A549 (cell line): ENCODE results near the gene ZNF586. TPM values are rescaled to one million over a fixed set of nuclear protein-coding genes. Genes with fewer than 3 reads are reported as not detected.
A peak's percentile ranks its signal among the peaks of the same experiment; 100 is the strongest.
"Not testable (repeated sequence)": the region's sequence is repeated elsewhere in the genome, so short reads cannot be mapped to it uniquely, and the experiment has no call there.

Experiments used
- ATAC-seq, 2 experiments: fragments of 200-7000 bp in 1 of 2; fragments of >200 bp in 1 of 2; cut with Nextera tagmentation in 1 of 2; cut with Tn5 transposase in 1 of 2; 3 replicates each; pipeline versions ENCODE4 v1.8.0 to v1.9.1; 2018 to 2020; ENCODE audit warnings: mild to moderate bottlenecking in 1 of 2, moderate library complexity in 1 of 2
- CTCF ChIA-PET: fragments of 300-600 bp; sonication (Branson Sonifier 250); formaldehyde crosslinking; extraction: SDS; loops from one replicate; lab custom pipeline; 2021; ENCODE audit warnings: antibody characterized with exemption, inconsistent platforms; lab: Yijun Ruan, JAX
- POLR2A ChIA-PET: fragments of 350-600 bp; formaldehyde crosslinking; extraction: SDS; loops from one replicate; lab custom pipeline; 2021; ENCODE audit warnings: antibody characterized with exemption, inconsistent platforms; lab: Yijun Ruan, JAX
- DNase-seq, 2 experiments: peaks; one replicate each; pipeline versions ENCODE4 v3.0.0 to v3.0.0-alpha.2; 2011 to 2016; ENCODE audit warnings: low read depth in 1 of 2, low spot score in 1 of 2
- FAIRE-seq: peaks from 2 replicates; lab custom pipeline; 2011; peaks lifted over from hg19 to GRCh38; lab: Jason Lieb, UNC
- H3K27ac ChIP-seq, 2 experiments: fragments of >200 bp; sonication (Bioruptor Twin); formaldehyde crosslinking; 3 replicates each; pipeline ENCODE4 v1.5.1; 2016 to 2017
- H3K4me1 ChIP-seq: fragments of >200 bp; sonication (Bioruptor Twin); formaldehyde crosslinking; 3 replicates; pipeline ENCODE4 v1.6.1; 2016
- H3K4me2 ChIP-seq: fragments of >200 bp; sonication (Bioruptor Twin); formaldehyde crosslinking; 3 replicates; pipeline ENCODE4 v1.6.1; 2016
- H3K4me3 ChIP-seq: fragments of >200 bp; sonication (Bioruptor Twin); formaldehyde crosslinking; 3 replicates; pipeline ENCODE4 v1.5.1; 2016
- H3K9me3 ChIP-seq: fragments of >200 bp; sonication (Bioruptor Twin); formaldehyde crosslinking; 3 replicates; pipeline ENCODE4 v1.6.1; 2016
- CBX2 ChIP-seq: fragments of 200-600 bp; sonication (generic); IDR thresholded peaks from 2 replicates; pipeline ENCODE4 v1.6.1; 2016; ENCODE audit warnings: low read depth, mild to moderate bottlenecking, borderline replicate concordance
- FOSB ChIP-seq: fragments of 250-450 bp; sonication (Bioruptor Pico); IDR thresholded peaks from 2 replicates; pipeline ENCODE4 v1.5.0; 2020; ENCODE audit warnings: mild to moderate bottlenecking, moderate library complexity
- HDAC2 ChIP-seq: fragments of 200-600 bp; sonication (generic); IDR thresholded peaks from 2 replicates; pipeline ENCODE4 v1.6.1; 2016
- HEYL ChIP-seq: fragments of 250-450 bp; sonication (Bioruptor Pico); IDR thresholded peaks from 2 replicates; pipeline ENCODE4 v1.8.0; 2021; ENCODE audit warnings: mild to moderate bottlenecking, moderate library complexity
- HOXA7 ChIP-seq: fragments of 250-450 bp; sonication (Bioruptor Pico); IDR thresholded peaks from 2 replicates; pipeline ENCODE4 v1.5.0; 2020; ENCODE audit warnings: mild to moderate bottlenecking, moderate library complexity
- HOXB5 ChIP-seq: fragments of 250-450 bp; sonication (Bioruptor Pico); IDR thresholded peaks from 2 replicates; pipeline ENCODE4 v1.5.0; 2020; ENCODE audit warnings: mild to moderate bottlenecking, moderate library complexity
- KDM1A ChIP-seq: fragments of 200-600 bp; sonication (generic); IDR thresholded peaks from 2 replicates; pipeline ENCODE4 v1.6.1; 2016; ENCODE audit warnings: low read depth, mild to moderate bottlenecking
- MAFK ChIP-seq: fragments of 450-650 bp; IDR thresholded peaks from 2 replicates; pipeline ENCODE4 v1.6.1; 2014; ENCODE audit not compliant: partially characterized antibody
- MYC ChIP-seq: IDR thresholded peaks from 2 replicates; pipeline ENCODE4 v1.6.1; 2012; ENCODE audit warnings: mild to moderate bottlenecking, inconsistent platforms, low read length, improper control_type of control experiment, borderline replicate concordance
- NR3C1 ChIP-seq: fragments of >200 bp; sonication (Bioruptor Twin); formaldehyde crosslinking; IDR thresholded peaks from 3 replicates; pipeline ENCODE4 v1.6.1; 2017
- PHF8 ChIP-seq: fragments of 200-600 bp; sonication (generic); IDR thresholded peaks from 2 replicates; pipeline ENCODE4 v1.6.1; 2016; ENCODE audit warnings: low read depth, mild to moderate bottlenecking, antibody characterized with exemption, moderate library complexity, borderline replicate concordance
- POLR2A ChIP-seq: IDR thresholded peaks from 2 replicates; pipeline ENCODE4 v1.6.1; 2012; ENCODE audit warnings: mild to moderate bottlenecking, low read length
- POLR2AphosphoS2 ChIP-seq: conservative IDR thresholded peaks from 2 replicates; pipeline ENCODE4 v1.6.1; 2012; ENCODE audit warnings: low read length, improper control_type of control experiment, inconsistent platforms
- SREBF2 ChIP-seq: fragments of 450-650 bp; IDR thresholded peaks from 2 replicates; pipeline ENCODE4 v1.6.1; 2014; ENCODE audit warnings: mild to moderate bottlenecking, moderate library complexity
- TFCP2L1 ChIP-seq: fragments of 250-450 bp; sonication (Bioruptor Pico); IDR thresholded peaks from 2 replicates; pipeline ENCODE4 v1.5.0; 2021; ENCODE audit warnings: mild to moderate bottlenecking
- ZNF302 ChIP-seq: fragments of 250-450 bp; sonication (Bioruptor Pico); IDR thresholded peaks from 2 replicates; pipeline ENCODE4 v1.9.0; 2021; ENCODE audit warnings: inconsistent platforms, mild to moderate bottlenecking, moderate library complexity
- WGBS: methylation state at CpG from one replicate; pipeline ENCODE4 v1.1.6; 2017; ENCODE audit errors: missing lambda C conversion rate; 5-methylcytosine and 5-hydroxymethylcytosine counted together
- polyA plus RNA-seq, 4 experiments: library from polyadenylated mRNA; depleted of rRNA in 3 of 4; stranded (reverse); fragments of >200 nt; fragmentation: RNase III in 1 of 4; extraction: RNeasy Plus Mini Kit Qiagen cat#74134 plus additional on column Dnase treatment in 1 of 4; gene quantifications; 2 replicates in 3 of 4; 3 replicates in 1 of 4; pipeline ENCODE4 v1.2.3, GENCODE V29; 2011 to 2017
- TF ChIP-seq, protein P1 (sequence below): IDR thresholded peaks from 2 replicates; pipeline ENCODE4 v1.6.1; 2012; ENCODE audit warnings: low read depth, borderline replicate concordance
- TF ChIP-seq, protein P2 (sequence below): IDR thresholded peaks from 2 replicates; pipeline ENCODE4 v1.6.1; 2012
- TF ChIP-seq, protein P3 (sequence below): fragments of 150-350 bp; IDR thresholded peaks from 2 replicates; pipeline ENCODE4 v1.6.1; 2014; ENCODE audit warnings: low read depth, mild to moderate bottlenecking, low read length

The ZNF586 gene
- polyA plus RNA-seq, 2 of the 4 experiments (the other 2 are of a cell fraction) = 7.1 to 8.2 TPM

DNA sequence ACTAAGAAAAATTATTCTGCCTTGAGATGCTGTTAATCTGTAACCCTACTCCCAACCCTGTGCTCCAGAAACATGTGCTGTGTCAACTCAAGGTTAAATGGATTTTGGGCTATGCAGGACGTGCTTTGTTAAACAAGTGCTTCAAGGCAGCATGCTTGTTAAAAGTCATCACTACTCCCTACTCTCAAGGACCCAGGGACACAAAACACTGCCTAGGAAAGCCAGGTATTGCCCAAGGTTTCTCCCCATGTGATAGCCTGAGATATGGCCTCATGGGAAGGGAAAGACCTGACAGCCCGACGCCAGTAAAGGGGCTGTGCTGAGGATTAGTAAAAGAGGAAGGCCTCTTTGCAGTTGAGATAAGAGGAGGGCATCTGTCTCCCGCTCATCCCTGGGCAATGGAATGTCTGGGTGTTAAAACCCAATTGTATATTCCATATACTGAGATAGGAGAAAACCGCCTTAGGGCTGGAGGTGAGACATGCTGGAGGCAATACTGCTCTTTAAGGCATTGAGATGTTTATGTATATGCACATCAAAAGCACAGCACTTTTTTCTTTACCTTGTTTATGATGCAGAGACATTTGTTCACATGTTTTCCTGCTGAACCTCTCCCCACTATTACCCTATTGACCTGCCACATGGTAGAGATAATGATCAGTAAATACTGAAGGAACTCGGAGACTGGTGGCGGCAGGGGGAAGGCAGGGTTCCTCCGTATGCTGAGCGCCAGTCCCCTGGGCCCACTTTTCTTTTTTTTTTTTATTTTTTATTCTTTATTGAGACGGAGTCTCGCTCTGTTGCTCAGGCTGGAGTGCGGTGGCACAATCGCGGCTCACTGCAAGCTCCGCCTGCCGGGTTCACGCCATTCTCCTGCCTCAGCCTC lies 41.2 kb downstream of the ZNF586 start:
- H3K4me3 ChIP-seq, DNase-seq, CTCF ChIA-PET, FAIRE-seq, H3K27ac ChIP-seq, H3K4me1 ChIP-seq, H3K4me2 ChIP-seq, ATAC-seq, POLR2A ChIA-PET: not testable (repeated sequence)
- 97% methylated on average over 17 of the region's 17 CpGs for WGBS
- peaks cover 48% of the 10 kb centered on the region for H3K9me3 ChIP-seq

DNA sequence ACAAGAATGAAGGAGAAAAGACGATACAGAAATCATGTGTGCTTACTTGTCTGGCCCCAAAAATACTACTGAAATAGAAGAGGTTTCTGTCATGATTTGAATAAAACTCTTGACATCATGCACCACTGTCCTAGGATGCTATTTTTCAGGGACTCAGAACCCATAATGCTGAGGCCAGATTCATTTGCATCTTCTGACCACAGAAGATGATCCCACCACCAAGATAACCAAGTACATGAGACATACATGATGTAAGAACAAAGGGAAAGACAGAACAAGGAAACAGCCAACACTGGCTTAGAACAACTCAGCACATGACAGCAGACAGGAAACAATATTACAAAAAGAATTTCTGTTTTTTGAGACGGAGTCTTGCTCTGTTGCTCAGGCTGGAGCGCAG lies 42.8 kb downstream of the ZNF586 start:
- 93% methylated on average over 3 of the region's 3 CpGs for whole genome bisulfite sequencing
- ChIA-PET CTCF (no interaction called here), POLR2A (no interaction called here)

DNA sequence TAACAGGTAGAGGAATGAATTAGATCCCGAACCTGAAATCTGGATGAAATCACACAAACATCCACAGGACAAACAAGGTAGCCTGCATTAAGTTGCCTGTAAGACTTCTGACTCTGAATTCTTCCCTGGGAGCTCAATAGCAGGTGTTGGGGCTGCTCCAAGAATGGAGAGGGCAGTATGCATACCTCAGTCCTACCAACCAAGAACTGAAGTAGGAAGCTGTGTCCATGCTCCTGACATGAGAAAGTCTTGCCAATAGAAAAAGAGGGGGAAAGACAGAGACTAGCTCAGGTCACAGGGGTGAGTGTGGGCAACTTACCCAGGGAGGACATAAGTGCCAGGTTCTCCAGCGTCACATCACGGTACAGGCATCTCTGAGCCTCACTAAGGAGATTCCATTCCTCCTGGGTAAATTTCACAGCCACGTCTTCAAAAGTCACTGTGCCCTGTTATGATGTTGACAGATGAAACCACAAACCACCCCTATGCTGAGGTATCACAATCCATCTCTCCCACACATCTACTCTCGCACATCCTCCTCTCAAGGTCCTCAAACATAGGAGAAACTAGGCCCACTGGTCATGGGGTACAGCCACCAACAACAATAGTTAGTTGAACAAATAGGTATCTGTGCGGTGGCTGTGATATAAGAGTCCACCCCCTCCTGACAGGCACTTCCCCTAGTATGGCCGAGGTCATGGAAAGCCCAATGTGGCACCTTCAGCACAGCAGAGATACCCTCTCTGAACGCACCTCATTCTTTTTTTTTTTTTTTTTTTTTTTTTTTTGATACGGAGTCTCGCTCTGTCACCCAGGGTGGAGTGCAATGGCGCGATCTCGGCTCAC lies 43.7 kb downstream of the ZNF586 start:
- CTCF ChIA-PET = interaction anchor here (0.6 kb wide), 1 partner anchor 257 kb away, joined by 3 read pairs; no protein-coding TSS in a partner anchor
- H3K27ac ChIP-seq, POLR2A ChIA-PET, ATAC-seq, DNase-seq, FAIRE-seq, H3K4me1 ChIP-seq: not testable (repeated sequence)
- Histone ChIP-seq H3K4me3 (0 out of 3 replicates have a peak overlapping the region, but pooled peaks have one; percentile 82), H3K9me3 (peaks cover 22% of the 10 kb centered on the region), H3K4me2 (peak overlapping the region; percentile 97)
- 95% methylated on average over 13 of the region's 13 CpGs for WGBS

More for the DNA sequence above, 42.8 kb downstream of the ZNF586 start:
- FAIRE-seq (no peak), ATAC-seq (no peak), DNase-seq (no peak)
- no peaks in the 10 kb centered on the region for H3K4me1 ChIP-seq
- H3K4me2 ChIP-seq = no peak overlapping the region
- no peak overlapping the region for H3K27ac ChIP-seq
- TF ChIP-seq POLR2A (no peak), KDM1A (no peak), POLR2AphosphoS2 (no peak), ZNF302 (no peak), HDAC2 (no peak), PHF8 (no peak), NR3C1 (no peak), HOXB5 (CRISPR knock-in tag) (no peak), MAFK (no peak), MYC (no peak), HEYL (CRISPR knock-in tag) (no peak), CBX2 (no peak), HOXA7 (no peak), FOSB (CRISPR knock-in tag) (no peak), SREBF2 (no peak), TFCP2L1 (CRISPR knock-in tag) (no peak)
- TF ChIP-seq, protein P1, sequence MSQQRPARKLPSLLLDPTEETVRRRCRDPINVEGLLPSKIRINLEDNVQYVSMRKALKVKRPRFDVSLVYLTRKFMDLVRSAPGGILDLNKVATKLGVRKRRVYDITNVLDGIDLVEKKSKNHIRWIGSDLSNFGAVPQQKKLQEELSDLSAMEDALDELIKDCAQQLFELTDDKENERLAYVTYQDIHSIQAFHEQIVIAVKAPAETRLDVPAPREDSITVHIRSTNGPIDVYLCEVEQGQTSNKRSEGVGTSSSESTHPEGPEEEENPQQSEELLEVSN = no peak
- TF ChIP-seq, protein P2, sequence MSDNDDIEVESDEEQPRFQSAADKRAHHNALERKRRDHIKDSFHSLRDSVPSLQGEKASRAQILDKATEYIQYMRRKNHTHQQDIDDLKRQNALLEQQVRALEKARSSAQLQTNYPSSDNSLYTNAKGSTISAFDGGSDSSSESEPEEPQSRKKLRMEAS = no peak
- TF ChIP-seq, protein P3, sequence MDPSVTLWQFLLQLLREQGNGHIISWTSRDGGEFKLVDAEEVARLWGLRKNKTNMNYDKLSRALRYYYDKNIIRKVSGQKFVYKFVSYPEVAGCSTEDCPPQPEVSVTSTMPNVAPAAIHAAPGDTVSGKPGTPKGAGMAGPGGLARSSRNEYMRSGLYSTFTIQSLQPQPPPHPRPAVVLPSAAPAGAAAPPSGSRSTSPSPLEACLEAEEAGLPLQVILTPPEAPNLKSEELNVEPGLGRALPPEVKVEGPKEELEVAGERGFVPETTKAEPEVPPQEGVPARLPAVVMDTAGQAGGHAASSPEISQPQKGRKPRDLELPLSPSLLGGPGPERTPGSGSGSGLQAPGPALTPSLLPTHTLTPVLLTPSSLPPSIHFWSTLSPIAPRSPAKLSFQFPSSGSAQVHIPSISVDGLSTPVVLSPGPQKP = no peak
- peaks cover 32% of the 10 kb centered on the region for H3K9me3 ChIP-seq
- H3K4me3 ChIP-seq = no peak overlapping the region
